Islet of Langerhans (tissue), 1 donor: Measurements from ENCODE around the gene SP4.

ENCODE experiments used
- FAIRE-seq: peaks from one replicate; lab custom pipeline; 2011; peaks lifted over from hg19 to GRCh38; lab: Jason Lieb, UNC

The SP4 gene

GRCh38 chr7:21427871-21428658 is at the start of gene SP4:
SP4 (plus strand) TSS chr7:21428083; CDS start chr7:21428252, 169 bp downstream.
- no peak for FAIRE-seq

GRCh38 chr7:21383227-21384220 is 44.4 kb upstream of the SP4 start:
- no peak for FAIRE-seq

- no peak for FAIRE-seq
Measured at GRCh38 chr7:21393937-21394336, 33.9 kb upstream of the SP4 start.

GRCh38 chr7:21401944-21402343 is 25.9 kb upstream of the SP4 start:
- no peak for FAIRE-seq

- FAIRE-seq: no peak
Measured at GRCh38 chr7:21407796-21408480, 19.9 kb upstream of the SP4 start.

GRCh38 chr7:21408481-21408820 is 19.4 kb upstream of the SP4 start:
- no peak for FAIRE-seq

GRCh38 chr7:21412410-21412851 is 15.5 kb upstream of the SP4 start:
- no peak for FAIRE-seq

GRCh38 chr7:21412957-21413356 is 14.9 kb upstream of the SP4 start:
- FAIRE-seq: no peak

GRCh38 chr7:21413502-21413901 is 14.4 kb upstream of the SP4 start:
- no peak for FAIRE-seq

GRCh38 chr7:21414795-21415393 is 13.0 kb upstream of the SP4 start:
- FAIRE-seq: no peak

- FAIRE-seq: no peak
Measured at GRCh38 chr7:21417647-21418046, 10.2 kb upstream of the SP4 start.

GRCh38 chr7:21422751-21423150 is 5.1 kb upstream of the SP4 start:
- FAIRE-seq: no peak

- no peak for FAIRE-seq
Measured at GRCh38 chr7:21425290-21425689, 2.6 kb upstream of the SP4 start.

GRCh38 chr7:21426286-21427181 is 1.3 kb upstream of the SP4 start:
- FAIRE-seq: no peak

- no peak for FAIRE-seq
Measured at GRCh38 chr7:21427182-21427870, 557 bp upstream of the SP4 start.

GRCh38 chr7:21428659-21428941 is 717 bp downstream of the SP4 start:
- no peak for FAIRE-seq

GRCh38 chr7:21429021-21429420 is 1.1 kb downstream of the SP4 start:
- no peak for FAIRE-seq

- no peak for FAIRE-seq
Measured at GRCh38 chr7:21429786-21430574, 2.1 kb downstream of the SP4 start.

- FAIRE-seq: no peak
Measured at GRCh38 chr7:21430575-21430954, 2.7 kb downstream of the SP4 start.
